Mammary epithelial cell (primary cell): ENCODE results near the gene TCHHL1.

ENCODE experiments used
- CTCF ChIP-seq, 2 donors: IDR thresholded peaks in 1 of 2; conservative IDR thresholded peaks in 1 of 2; 2 replicates each; pipeline ENCODE4 v1.5.1; 2011 to 2012; ENCODE audit warnings: inconsistent platforms in 2 of 2, low read length in 2 of 2, mild to moderate bottlenecking in 2 of 2, control low read depth in 1 of 2, low read depth in 1 of 2; ENCODE audit not compliant: insufficient read depth in 1 of 2; ENCODE audit errors: extremely low read depth in 1 of 2
- EZH2 ChIP-seq: IDR thresholded peaks from 2 replicates; pipeline ENCODE4 v1.6.1; 2012; ENCODE audit warnings: low read length, inconsistent platforms, borderline replicate concordance

GRCh38 chr1:152047413-152047729 is 41.5 kb downstream of the TCHHL1 start:
- TF ChIP-seq CTCF (conservative IDR thresholded peaks at IDR 0.05 in 1 of 2, IDR thresholded peaks at IDR 0.05 in 1 of 2; ENCODE audit: extremely low read depth in 1 of 2, insufficient read depth in 1 of 2, low read depth in 1 of 2, low read length in 2 of 2) (no peak), EZH2 (no peak)
